Measurements from ENCODE around the gene SON.

Gene SON

DNA sequence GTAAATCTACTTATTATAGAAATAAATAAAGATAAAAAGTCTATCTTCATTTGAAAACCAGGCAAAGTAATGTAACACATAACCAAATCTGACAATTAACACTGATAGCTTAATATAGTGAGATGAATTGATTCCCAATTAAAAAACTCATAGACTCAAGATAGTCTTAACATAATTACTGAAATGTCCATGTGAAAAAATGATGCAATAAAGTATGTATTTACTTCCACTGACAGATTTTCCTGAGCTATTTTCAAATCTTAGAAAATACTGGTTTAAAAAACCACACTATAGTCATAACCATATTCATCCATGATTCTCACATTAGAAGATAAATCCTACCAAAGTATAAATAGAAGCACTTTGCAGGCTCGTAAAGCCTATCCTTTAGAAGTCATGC is 55.2 kb downstream of the SON start:
- Histone ChIP-seq H3K4me1 (ENCODE audit: control insufficient read depth, insufficient read depth, low read length) (no peaks in the 10 kb centered on the region), H3K36me3 (ENCODE audit: control insufficient read depth in 2 of 2, insufficient read depth in 1 of 2, low read length in 2 of 2) (peaks cover 62 to 81% of the 10 kb centered on the region in 2 experiments), H3K4me3 (ENCODE audit: low read depth, low read length) (no peak overlapping the region), H3K9me3 (ENCODE audit: control insufficient read depth, insufficient read depth, low read depth, low read length) (no peaks in the 10 kb centered on the region), H3K27ac (ENCODE audit: extremely low read depth, low read depth, low read length) (no peak overlapping the region)
- CTCF ChIA-PET = interaction anchor here (0.6 to 1.1 kb wide), 2 partner anchors 257 to 401 kb away, joined by 4 read pairs; no protein-coding TSS in a partner anchor
- TF ChIP-seq ZNF10 (tag by site-specific recombination; IDR thresholded peaks at IDR 0.05) (no peak), ZNF501 (tag by site-specific recombination; IDR thresholded peaks at IDR 0.05) (no peak)
- TF ChIP-seq, protein P1, sequence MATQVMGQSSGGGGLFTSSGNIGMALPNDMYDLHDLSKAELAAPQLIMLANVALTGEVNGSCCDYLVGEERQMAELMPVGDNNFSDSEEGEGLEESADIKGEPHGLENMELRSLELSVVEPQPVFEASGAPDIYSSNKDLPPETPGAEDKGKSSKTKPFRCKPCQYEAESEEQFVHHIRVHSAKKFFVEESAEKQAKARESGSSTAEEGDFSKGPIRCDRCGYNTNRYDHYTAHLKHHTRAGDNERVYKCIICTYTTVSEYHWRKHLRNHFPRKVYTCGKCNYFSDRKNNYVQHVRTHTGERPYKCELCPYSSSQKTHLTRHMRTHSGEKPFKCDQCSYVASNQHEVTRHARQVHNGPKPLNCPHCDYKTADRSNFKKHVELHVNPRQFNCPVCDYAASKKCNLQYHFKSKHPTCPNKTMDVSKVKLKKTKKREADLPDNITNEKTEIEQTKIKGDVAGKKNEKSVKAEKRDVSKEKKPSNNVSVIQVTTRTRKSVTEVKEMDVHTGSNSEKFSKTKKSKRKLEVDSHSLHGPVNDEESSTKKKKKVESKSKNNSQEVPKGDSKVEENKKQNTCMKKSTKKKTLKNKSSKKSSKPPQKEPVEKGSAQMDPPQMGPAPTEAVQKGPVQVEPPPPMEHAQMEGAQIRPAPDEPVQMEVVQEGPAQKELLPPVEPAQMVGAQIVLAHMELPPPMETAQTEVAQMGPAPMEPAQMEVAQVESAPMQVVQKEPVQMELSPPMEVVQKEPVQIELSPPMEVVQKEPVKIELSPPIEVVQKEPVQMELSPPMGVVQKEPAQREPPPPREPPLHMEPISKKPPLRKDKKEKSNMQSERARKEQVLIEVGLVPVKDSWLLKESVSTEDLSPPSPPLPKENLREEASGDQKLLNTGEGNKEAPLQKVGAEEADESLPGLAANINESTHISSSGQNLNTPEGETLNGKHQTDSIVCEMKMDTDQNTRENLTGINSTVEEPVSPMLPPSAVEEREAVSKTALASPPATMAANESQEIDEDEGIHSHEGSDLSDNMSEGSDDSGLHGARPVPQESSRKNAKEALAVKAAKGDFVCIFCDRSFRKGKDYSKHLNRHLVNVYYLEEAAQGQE (tag by site-specific recombination; IDR thresholded peaks at IDR 0.05) = no peak
- POLR2A ChIA-PET = no interaction called here

DNA sequence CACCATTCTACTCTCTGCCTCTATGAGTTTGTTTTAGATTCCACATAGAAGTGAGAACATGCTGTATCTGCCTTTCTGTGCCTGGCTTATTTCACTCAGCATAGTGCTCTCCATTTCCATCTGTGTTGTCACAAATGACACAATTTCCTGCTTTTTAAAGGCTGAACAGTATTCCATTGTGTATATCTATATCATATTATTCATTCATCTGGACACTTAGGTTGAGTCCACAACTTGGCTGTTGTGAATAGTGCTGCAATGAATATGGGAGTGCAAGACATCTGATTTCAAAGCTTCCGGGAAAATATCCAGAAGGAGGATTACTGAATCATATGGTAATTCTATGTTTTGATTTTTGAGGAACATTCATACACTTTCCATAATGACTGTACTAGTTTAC is 65.7 kb downstream of the SON start:
- TF ChIP-seq ZBTB8A (tag by site-specific recombination; IDR thresholded peaks at IDR 0.05) (no peak), ZNF341 (tag by site-specific recombination; IDR thresholded peaks at IDR 0.05; ENCODE audit: low read depth) (no peak), ZNF2 (tag by site-specific recombination; IDR thresholded peaks at IDR 0.05) (no peak), ZNF785 (tag by site-specific recombination; IDR thresholded peaks at IDR 0.05) (no peak), ZNF37A (tag by site-specific recombination; IDR thresholded peaks at IDR 0.05) (no peak), IKZF3 (tag by site-specific recombination; IDR thresholded peaks at IDR 0.05) (no peak), ZNF335 (tag by site-specific recombination; conservative IDR thresholded peaks at IDR 0.05) (no peak), ZNF133 (tag by site-specific recombination; IDR thresholded peaks at IDR 0.05) (no peak), HOXC10 (CRISPR knock-in tag; IDR thresholded peaks at IDR 0.05) (no peak)
- TF ChIP-seq, protein P2, sequence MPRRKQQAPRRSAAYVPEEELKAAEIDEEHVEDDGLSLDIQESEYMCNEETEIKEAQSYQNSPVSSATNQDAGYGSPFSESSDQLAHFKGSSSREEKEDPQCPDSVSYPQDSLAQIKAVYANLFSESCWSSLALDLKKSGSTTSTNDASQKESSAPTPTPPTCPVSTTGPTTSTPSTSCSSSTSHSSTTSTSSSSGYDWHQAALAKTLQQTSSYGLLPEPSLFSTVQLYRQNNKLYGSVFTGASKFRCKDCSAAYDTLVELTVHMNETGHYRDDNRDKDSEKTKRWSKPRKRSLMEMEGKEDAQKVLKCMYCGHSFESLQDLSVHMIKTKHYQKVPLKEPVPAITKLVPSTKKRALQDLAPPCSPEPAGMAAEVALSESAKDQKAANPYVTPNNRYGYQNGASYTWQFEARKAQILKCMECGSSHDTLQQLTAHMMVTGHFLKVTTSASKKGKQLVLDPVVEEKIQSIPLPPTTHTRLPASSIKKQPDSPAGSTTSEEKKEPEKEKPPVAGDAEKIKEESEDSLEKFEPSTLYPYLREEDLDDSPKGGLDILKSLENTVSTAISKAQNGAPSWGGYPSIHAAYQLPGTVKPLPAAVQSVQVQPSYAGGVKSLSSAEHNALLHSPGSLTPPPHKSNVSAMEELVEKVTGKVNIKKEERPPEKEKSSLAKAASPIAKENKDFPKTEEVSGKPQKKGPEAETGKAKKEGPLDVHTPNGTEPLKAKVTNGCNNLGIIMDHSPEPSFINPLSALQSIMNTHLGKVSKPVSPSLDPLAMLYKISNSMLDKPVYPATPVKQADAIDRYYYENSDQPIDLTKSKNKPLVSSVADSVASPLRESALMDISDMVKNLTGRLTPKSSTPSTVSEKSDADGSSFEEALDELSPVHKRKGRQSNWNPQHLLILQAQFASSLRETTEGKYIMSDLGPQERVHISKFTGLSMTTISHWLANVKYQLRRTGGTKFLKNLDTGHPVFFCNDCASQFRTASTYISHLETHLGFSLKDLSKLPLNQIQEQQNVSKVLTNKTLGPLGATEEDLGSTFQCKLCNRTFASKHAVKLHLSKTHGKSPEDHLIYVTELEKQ (tag by site-specific recombination; IDR thresholded peaks at IDR 0.05; ENCODE audit: borderline replicate concordance) = no peak
- TF ChIP-seq, protein P3, sequence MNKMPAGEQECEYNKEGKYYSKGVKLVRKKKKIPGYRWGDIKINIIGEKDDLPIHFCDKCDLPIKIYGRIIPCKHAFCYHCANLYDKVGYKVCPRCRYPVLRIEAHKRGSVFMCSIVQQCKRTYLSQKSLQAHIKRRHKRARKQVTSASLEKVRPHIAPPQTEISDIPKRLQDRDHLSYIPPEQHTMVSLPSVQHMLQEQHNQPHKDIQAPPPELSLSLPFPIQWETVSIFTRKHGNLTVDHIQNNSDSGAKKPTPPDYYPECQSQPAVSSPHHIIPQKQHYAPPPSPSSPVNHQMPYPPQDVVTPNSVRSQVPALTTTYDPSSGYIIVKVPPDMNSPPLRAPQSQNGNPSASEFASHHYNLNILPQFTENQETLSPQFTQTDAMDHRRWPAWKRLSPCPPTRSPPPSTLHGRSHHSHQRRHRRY (tag by site-specific recombination; IDR thresholded peaks at IDR 0.05) = no peak
- TF ChIP-seq, protein P4, sequence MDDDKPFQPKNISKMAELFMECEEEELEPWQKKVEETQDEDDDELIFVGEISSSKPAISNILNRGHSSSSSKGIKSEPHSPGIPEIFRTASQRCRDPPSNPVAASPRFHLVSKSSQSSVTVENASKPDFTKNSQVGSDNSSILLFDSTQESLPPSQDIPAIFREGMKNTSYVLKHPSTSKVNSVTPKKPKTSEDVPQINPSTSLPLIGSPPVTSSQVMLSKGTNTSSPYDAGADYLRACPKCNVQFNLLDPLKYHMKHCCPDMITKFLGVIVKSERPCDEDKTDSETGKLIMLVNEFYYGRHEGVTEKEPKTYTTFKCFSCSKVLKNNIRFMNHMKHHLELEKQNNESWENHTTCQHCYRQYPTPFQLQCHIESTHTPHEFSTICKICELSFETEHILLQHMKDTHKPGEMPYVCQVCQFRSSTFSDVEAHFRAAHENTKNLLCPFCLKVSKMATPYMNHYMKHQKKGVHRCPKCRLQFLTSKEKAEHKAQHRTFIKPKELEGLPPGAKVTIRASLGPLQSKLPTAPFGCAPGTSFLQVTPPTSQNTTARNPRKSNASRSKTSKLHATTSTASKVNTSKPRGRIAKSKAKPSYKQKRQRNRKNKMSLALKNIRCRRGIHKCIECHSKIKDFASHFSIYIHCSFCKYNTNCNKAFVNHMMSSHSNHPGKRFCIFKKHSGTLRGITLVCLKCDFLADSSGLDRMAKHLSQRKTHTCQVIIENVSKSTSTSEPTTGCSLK (tag by site-specific recombination; IDR thresholded peaks at IDR 0.05) = no peak
- POLR2A ChIA-PET = interaction anchor here (1.5 kb wide), 1 partner anchor 20 kb away, joined by 5 read pairs; the partner anchor contains the start of gene DONSON
- Histone ChIP-seq H3K9me3 (ENCODE audit: control insufficient read depth, insufficient read depth, low read depth, low read length) (no peaks in the 10 kb centered on the region), H3K27ac (ENCODE audit: extremely low read depth, low read depth, low read length) (no peak overlapping the region), H3K4me1 (ENCODE audit: control insufficient read depth, insufficient read depth, low read length) (no peaks in the 10 kb centered on the region), H3K36me3 (ENCODE audit: control insufficient read depth in 2 of 2, insufficient read depth in 1 of 2, low read length in 2 of 2) (peaks cover 41 to 50% of the 10 kb centered on the region in 2 experiments), H3K4me3 (ENCODE audit: low read depth, low read length) (no peak overlapping the region)
- CTCF ChIA-PET = interaction anchor here (0.6 to 1.0 kb wide), 2 partner anchors 20 to 476 kb away, joined by 3 to 4 read pairs; partner anchors contain the start of gene DONSON

All from HEK293 (cell line).